HG03175 (cell line): ENCODE data around the gene LGI2.

Source experiments
- ATAC-seq: cut with Tn5 transposase; IDR thresholded peaks from one replicate; pipeline ENCODE4 v1.9.1; 2021; ENCODE audit warnings: mild to moderate bottlenecking, moderate library complexity; ENCODE audit not compliant: unreplicated experiment

Gene LGI2

GRCh38 chr4:24999392-25000089 is 31.2 kb downstream of the LGI2 start:
- ATAC-seq = no peak

GRCh38 chr4:24995346-24995919 is 35.3 kb downstream of the LGI2 start:
- no peak for ATAC-seq

GRCh38 chr4:24993551-24994080 is 37.1 kb downstream of the LGI2 start:
- ATAC-seq = no peak

- no peak for ATAC-seq
Observed at GRCh38 chr4:24992968-24993367, 37.8 kb downstream of the LGI2 start.

- no peak for ATAC-seq
Observed at GRCh38 chr4:24991015-24991414, 39.7 kb downstream of the LGI2 start.

- no peak for ATAC-seq
Observed at GRCh38 chr4:24989327-24989726, 41.4 kb downstream of the LGI2 start.

- ATAC-seq = no peak
Observed at GRCh38 chr4:24988776-24989175, 42.0 kb downstream of the LGI2 start.

- ATAC-seq = no peak
Observed at GRCh38 chr4:24984602-24985532, 45.9 kb downstream of the LGI2 start.

- no peak for ATAC-seq
Observed at GRCh38 chr4:24980740-24981139, 50.0 kb downstream of the LGI2 start.

- no peak for ATAC-seq
Observed at GRCh38 chr4:24980064-24980690, 50.6 kb downstream of the LGI2 start.

- ATAC-seq = no peak
Observed at GRCh38 chr4:24979554-24979953, 51.2 kb downstream of the LGI2 start.

- no peak for ATAC-seq
Observed at GRCh38 chr4:24978291-24979075, 52.3 kb downstream of the LGI2 start.

- ATAC-seq = no peak
Observed at GRCh38 chr4:24975510-24975909, 55.2 kb downstream of the LGI2 start.

- ATAC-seq = no peak
Observed at GRCh38 chr4:24973747-24974601, 56.8 kb downstream of the LGI2 start.

GRCh38 chr4:24973404-24973746 is 57.4 kb downstream of the LGI2 start:
- ATAC-seq = no peak

GRCh38 chr4:24971192-24971591 is 59.6 kb downstream of the LGI2 start:
- no peak for ATAC-seq

- no peak for ATAC-seq
Observed at GRCh38 chr4:24970635-24971034, 60.1 kb downstream of the LGI2 start.

GRCh38 chr4:24970191-24970590 is 60.6 kb downstream of the LGI2 start:
- ATAC-seq = no peak

- no peak for ATAC-seq
Observed at GRCh38 chr4:24969486-24969885, 61.3 kb downstream of the LGI2 start.
